NCI-H2227 (cell line): Measurements from ENCODE around the gene LIN7A.

Experiments used
- DNase-seq: peaks from one replicate; lab custom pipeline; 2025; ENCODE audit not compliant: unreplicated experiment; lab: John Stamatoyannopoulos, UW

The LIN7A gene

DNA sequence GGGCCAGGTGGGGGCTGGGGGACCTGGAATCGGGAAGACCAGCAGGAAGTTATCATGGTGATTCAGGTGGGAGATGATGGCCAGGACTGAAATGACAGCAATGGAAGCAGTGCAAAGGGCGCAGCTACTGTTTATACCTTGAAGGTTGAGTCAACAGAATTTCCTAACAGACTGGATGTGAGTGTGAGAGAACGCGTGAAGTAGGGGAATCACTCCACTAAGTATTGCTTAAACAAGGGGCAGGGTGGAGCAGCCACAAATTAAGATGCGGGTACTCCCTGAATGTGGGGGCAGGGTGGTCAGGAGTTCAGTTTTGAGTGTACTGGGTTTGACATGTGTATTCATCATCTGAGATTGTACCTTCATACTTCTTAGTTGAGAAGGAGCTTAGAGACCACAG lies 175.9 kb downstream of the LIN7A start:
- DNase-seq = no peak

DNA sequence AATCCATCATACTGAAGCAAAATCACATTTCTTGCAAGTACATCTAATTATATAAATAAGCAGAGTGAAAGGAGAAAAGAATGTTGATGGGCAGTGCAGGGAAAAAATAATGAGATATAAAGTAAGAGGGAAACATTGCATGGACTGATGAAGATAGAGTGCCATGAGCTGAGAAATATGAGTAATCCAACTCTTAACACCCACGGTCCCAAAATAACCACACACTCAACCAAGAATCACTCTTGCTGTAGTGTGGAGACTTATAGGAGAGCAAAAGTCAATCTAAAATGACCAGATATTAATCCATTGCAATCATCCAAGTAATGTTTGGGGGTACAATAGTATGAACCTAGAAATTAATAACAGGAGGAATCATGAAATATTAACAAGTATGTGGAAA lies 180.9 kb downstream of the LIN7A start:
- no peak for DNase-seq

DNA sequence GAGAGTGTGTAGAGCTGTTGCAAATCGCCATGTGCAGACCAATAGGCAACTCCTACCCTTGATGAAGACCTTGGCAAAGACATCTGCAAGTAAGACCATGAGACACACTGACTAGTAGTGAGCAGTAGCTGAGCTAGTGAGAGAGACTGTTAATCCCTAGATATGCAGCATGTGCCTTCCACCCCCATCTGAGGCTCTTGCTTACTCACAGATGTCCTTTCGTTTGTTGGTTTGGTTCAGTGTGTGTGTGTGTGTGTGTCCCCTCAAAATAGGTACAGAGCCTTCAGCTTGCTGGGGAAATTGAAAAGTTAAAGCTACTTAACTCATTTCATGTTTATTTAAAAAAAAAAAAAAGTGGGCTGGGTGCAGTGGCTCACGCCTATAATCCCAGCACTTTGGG lies 183.5 kb downstream of the LIN7A start:
- no peak for DNase-seq

DNA sequence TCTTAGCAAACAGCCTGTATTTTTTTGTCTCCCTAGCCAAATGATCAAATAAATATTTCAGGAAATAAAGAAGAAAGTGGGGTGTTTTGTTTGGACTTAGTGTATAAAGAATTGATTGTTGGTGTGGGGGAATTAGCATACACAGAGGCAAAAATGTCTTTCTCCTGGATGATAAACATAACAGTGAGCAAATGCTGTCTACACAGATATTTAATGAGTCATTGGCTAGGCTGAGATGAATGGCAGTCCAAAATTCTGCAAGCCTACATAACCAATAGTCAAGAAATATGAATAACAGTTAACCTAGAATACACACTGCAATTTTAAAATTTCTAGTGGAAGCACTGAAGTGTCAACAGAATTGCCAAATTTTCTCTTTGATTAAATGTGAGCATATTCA lies 185.3 kb downstream of the LIN7A start:
- no peak for DNase-seq

DNA sequence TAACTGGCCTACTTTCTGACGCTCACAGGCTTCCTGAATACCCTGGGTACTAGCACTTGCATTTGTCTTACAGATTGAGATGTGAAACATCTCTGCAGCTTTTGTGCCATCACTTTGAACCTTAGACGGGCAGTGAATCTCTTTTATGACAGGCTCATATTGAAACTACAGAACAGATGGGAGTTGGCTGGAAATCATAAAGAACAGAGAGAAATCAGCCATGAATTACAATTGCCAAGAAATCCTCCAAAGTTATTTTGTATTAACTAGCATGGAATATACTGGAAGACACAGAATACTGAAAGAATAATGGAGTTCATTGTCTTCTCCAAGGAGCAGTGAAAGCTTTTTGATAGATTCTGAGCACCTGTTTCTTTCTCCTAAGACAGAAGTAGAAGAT lies 188.3 kb downstream of the LIN7A start:
- no peak for DNase-seq

DNA sequence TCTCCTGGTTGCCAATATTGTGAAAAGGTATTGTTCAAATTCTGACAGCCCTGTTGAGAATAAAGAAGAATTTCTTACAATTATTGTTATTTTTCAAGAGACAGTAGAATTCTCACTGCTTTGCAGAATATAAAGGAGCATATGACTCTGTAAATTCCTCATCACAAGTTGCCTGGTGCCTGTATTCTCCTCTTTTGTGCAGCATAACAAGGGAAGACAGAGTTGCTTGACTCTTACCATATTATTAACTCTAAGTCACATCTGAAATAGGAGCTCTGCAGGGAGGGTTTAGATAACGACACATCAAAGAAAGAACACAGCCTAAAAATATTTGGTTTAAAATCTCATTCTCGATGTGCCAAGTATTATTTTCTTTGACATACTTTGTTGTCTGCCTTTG lies 189.9 kb downstream of the LIN7A start:
- peak; percentile 15 for DNase-seq

DNA sequence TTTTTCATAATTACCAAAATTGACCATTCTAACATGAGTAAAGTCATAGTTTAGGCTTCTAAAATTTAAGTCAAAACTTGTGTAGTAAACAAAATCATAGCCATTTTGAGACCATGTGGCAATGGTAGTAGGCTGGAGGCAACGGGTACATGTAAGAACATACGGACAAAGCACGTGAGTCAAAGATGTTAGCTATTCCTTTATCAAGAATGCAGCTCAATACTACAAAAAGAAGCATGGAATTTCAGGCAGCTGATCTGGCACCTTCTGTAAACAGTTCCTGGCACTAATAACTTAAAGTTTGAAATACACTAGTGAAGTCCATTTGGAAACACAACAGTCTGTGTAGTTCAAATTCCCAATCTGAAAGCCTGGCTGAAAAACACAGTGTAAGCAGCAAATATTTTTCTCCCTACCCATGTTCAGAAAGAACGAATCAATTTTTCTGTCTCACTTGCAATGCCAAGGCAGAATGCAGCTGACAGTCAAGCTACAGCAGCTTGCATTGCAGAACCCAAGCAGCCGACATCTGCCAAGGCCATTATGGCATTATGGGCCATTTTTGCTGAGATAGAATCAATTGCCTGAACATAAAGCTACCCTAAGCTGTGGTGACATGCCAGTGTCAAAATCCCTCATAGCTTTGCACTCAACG lies 191.8 kb downstream of the LIN7A start:
- no peak for DNase-seq
